ENCODE measurements around the gene GK.

Gene GK

DNA sequence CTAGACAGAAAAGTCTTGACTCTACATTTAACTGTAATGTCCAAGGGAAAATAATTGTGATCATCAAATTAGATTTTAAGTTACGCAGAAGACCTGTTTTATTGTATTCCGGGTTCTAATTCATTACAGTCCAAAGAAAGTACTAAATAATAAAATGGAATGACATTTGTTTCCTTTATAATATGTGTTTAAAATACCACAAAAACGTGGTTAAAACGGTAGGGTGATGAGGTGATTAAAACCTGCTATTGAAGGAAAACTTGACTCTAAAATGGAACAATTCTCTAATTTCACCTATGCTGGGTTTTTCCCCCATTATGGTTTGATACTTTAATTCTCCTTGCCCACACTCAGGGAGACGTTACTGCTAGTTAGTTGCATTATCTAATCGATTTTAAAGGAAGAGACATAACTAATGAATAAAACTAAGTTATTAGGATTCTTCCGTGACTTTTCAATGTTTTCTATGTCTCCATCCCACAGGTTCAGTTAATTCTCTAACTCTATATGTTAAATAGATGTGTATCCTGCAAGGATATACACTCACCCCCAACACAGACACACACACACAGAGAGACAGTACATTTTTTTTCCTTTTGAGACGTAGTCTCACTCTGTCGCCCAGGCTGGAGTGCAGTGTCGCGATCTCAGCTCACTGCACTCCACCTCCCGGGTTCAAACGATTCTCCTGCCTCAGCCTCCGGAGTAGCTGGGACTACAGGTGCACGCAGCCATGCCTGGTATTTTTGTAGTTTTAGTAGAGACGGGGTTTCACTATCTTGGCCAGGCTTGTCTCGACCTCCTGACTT, 80.8 kb downstream of the GK start:
- TF ChIP-seq EGR1 (IDR thresholded peaks at IDR 0.05) (no peak), NFIC (IDR thresholded peaks at IDR 0.05) (no peak), USF1 (IDR thresholded peaks at IDR 0.05) (no peak), TAF1 (IDR thresholded peaks at IDR 0.05; ENCODE audit: low read depth) (no peak), CEBPB (IDR thresholded peaks at IDR 0.05) (no peak), CREB1 (IDR thresholded peaks at IDR 0.05; ENCODE audit: low read depth) (no peak), ZBTB7A (IDR thresholded peaks at IDR 0.05; ENCODE audit: low read depth) (no peak), REST (IDR thresholded peaks at IDR 0.05; ENCODE audit: low read depth) (no peak), TCF12 (IDR thresholded peaks at IDR 0.05; ENCODE audit: low read depth) (no peak), RAD21 (IDR thresholded peaks at IDR 0.05; ENCODE audit: low read depth) (no peak)
- TF ChIP-seq, protein P1, sequence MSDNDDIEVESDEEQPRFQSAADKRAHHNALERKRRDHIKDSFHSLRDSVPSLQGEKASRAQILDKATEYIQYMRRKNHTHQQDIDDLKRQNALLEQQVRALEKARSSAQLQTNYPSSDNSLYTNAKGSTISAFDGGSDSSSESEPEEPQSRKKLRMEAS (IDR thresholded peaks at IDR 0.05) = no peak

DNA sequence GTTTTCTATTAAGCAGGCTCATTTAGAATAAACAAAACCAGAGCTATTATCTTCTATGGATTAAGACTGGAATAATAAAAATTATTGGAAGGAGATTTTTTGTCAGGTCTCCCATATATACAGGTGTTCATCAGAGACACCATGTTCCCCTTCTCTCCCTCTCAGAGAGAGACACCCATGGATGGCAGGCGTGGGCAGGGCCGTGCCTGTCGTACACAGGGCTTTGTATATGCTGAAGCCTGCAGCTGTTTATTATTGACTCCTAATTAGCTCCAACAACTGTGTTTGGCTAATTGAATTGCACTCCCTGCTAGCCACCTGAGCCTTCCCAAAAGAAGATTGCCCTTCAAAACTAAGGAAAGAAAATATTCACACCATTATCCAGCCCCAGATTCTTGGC, 81.6 kb downstream of the GK start:
- TF ChIP-seq NFIC (IDR thresholded peaks at IDR 0.05) (no peak), REST (IDR thresholded peaks at IDR 0.05; ENCODE audit: low read depth) (no peak), TEAD4 (IDR thresholded peaks at IDR 0.05) (no peak), EP300 (IDR thresholded peaks at IDR 0.05; ENCODE audit: borderline replicate concordance) (no peak), CREB1 (IDR thresholded peaks at IDR 0.05; ENCODE audit: low read depth) (no peak), CEBPB (IDR thresholded peaks at IDR 0.05) (no peak), USF1 (IDR thresholded peaks at IDR 0.05) (no peak), TCF12 (IDR thresholded peaks at IDR 0.05; ENCODE audit: low read depth) (no peak), RAD21 (IDR thresholded peaks at IDR 0.05; ENCODE audit: low read depth) (no peak), ZBTB7A (IDR thresholded peaks at IDR 0.05; ENCODE audit: low read depth) (no peak), YY1 (IDR thresholded peaks at IDR 0.05; ENCODE audit: low read depth) (no peak), FOXM1 (IDR thresholded peaks at IDR 0.05; ENCODE audit: borderline replicate concordance, low read depth) (no peak), TAF1 (IDR thresholded peaks at IDR 0.05; ENCODE audit: low read depth) (no peak), EGR1 (IDR thresholded peaks at IDR 0.05) (no peak)
- TF ChIP-seq, protein P1 (IDR thresholded peaks at IDR 0.05) = no peak

DNA sequence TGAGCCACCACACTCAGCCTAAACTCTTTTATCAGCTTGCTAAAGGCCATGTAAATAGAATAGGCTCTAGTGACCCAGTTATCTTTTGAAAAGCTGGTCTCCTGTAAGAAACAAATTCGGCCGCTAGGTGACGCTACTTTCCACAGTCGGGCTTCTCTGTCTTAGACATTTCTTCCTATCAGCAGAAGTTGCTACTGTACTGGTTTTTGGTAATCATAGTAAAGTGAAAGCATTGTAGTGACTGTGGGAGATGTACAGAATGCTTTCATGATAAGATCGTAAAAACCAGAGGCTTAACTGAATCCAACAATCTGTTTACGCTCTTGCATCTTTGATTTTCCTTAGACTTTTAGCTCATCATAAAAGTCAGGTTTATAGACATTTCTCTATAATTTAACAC, 82.6 kb downstream of the GK start:
- TF ChIP-seq RAD21 (IDR thresholded peaks at IDR 0.05; ENCODE audit: low read depth) (peak; percentile 71), EGR1 (IDR thresholded peaks at IDR 0.05) (no peak)

- TF ChIP-seq TEAD4 (IDR thresholded peaks at IDR 0.05) (no peak), CREB1 (IDR thresholded peaks at IDR 0.05; ENCODE audit: low read depth) (no peak), FOXM1 (IDR thresholded peaks at IDR 0.05; ENCODE audit: borderline replicate concordance, low read depth) (no peak), ZBTB7A (IDR thresholded peaks at IDR 0.05; ENCODE audit: low read depth) (no peak), REST (IDR thresholded peaks at IDR 0.05; ENCODE audit: low read depth) (no peak), CEBPB (IDR thresholded peaks at IDR 0.05) (no peak)
- TF ChIP-seq, protein P1 (IDR thresholded peaks at IDR 0.05) = no peak
These were observed 88.3 kb downstream of the GK start for GRCh38 chrX:30741545-30741944.
